ENCODE measurements around the gene NLRX1. TPM values are rescaled to one million over a fixed set of nuclear protein-coding genes. Genes with fewer than 3 reads are reported as not detected.

NLRX1 gene
- total and polyA plus RNA-seq, 4 donors: 4.2 to 12.0 (median 10.4) TPM

- no peak overlapping the region for H3K27ac ChIP-seq (ENCODE audit: low read depth in 1 of 2, low read length in 2 of 2)
- peaks cover 0 to 4% (median 0%) of the 10 kb centered on the region in 4 donors for H3K27me3 ChIP-seq (ENCODE audit: control insufficient read depth in 4 of 4, insufficient read depth in 4 of 4, low read length in 3 of 4)
- DNase-seq (ENCODE audit: low spot score): no peak
- TF ChIP-seq NR2F2 (IDR thresholded peaks at IDR 0.05) (no peak), EGR1 (IDR thresholded peaks at IDR 0.05; ENCODE audit: low read depth in 2 of 2) (no peak), ATF3 (IDR thresholded peaks at IDR 0.05) (no peak), FOXA2 (IDR thresholded peaks at IDR 0.05) (no peak), REST (IDR thresholded peaks at IDR 0.05) (no peak), FOXA1 (IDR thresholded peaks at IDR 0.05) (no peak), GABPA (IDR thresholded peaks at IDR 0.05 in 1 of 2, conservative IDR thresholded peaks at IDR 0.05 in 1 of 2) (no peak), MAX (IDR thresholded peaks at IDR 0.05) (no peak), CTCF (IDR thresholded peaks at IDR 0.05; ENCODE audit: low read depth, low read length, missing input control) (no peak), RAD21 (IDR thresholded peaks at IDR 0.05) (no peak), TAF1 (conservative IDR thresholded peaks at IDR 0.05) (no peak), HNF4G (IDR thresholded peaks at IDR 0.05) (no peak), JUND (IDR thresholded peaks at IDR 0.05) (no peak), HNF4A (conservative IDR thresholded peaks at IDR 0.05) (no peak), SP1 (IDR thresholded peaks at IDR 0.05) (no peak), ZBTB33 (IDR thresholded peaks at IDR 0.05) (no peak), YY1 (IDR thresholded peaks at IDR 0.05) (no peak)
- H3K9ac ChIP-seq (ENCODE audit: low read depth in 1 of 2, low read length in 2 of 2): no peak overlapping the region
- H3K36me3 ChIP-seq (ENCODE audit: control insufficient read depth in 4 of 4, insufficient read depth in 3 of 4, low read depth in 1 of 4, low read length in 3 of 4): no peaks in the 10 kb centered on the region
- 2% methylated on average over 16 of the region's 16 CpGs for WGBS
- peaks cover 2 to 19% (median 11%) of the 10 kb centered on the region in 4 donors for H3K4me1 ChIP-seq (ENCODE audit: control insufficient read depth in 4 of 4, insufficient read depth in 4 of 4, low read length in 3 of 4)
- peak overlapping the region in 2 of 3 donors; percentile 16 to 62 for H3K4me3 ChIP-seq (ENCODE audit: low read depth in 1 of 3, low read length in 3 of 3)
- no peaks in the 10 kb centered on the region for H3K9me3 ChIP-seq (ENCODE audit: control insufficient read depth in 4 of 4, low read length in 3 of 4)
Measured at GRCh38 chr11:119148720-119149017, 19.9 kb upstream of the NLRX1 start.

Measured in liver (tissue), 9 donors.